DOHH2 (cell line): ENCODE measurements around the gene FAM229A.

ENCODE experiments used
- H3F3A ChIP-seq: fragments of 200-600 bp; sonication (generic), shearing (Covaris generic); 2 replicates; pipeline ENCODE4 v1.6.0; 2016; ENCODE audit warnings: antibody characterized with exemption, mild to moderate bottlenecking; ENCODE audit not compliant: control insufficient read depth, insufficient read depth
- H3K27ac ChIP-seq: fragments of 200-600 bp; sonication (generic); 2 replicates; pipeline ENCODE4 v1.5.1; 2014; ENCODE audit warnings: low read depth, mild to moderate bottlenecking, low read length, moderate library complexity
- H3K27me3 ChIP-seq: fragments of 200-600 bp; sonication (generic); 2 replicates; pipeline ENCODE4 v1.6.1; 2014; ENCODE audit warnings: mild to moderate bottlenecking, low read length, mixed read lengths; ENCODE audit not compliant: control insufficient read depth
- H3K36me3 ChIP-seq: fragments of 200-600 bp; sonication (generic); 2 replicates; pipeline ENCODE4 v1.6.1; 2014; ENCODE audit warnings: mild to moderate bottlenecking, low read length, moderate library complexity, mixed read lengths; ENCODE audit not compliant: control insufficient read depth
- H3K4me1 ChIP-seq: fragments of 200-600 bp; sonication (generic); 2 replicates; pipeline ENCODE4 v1.6.1; 2014; ENCODE audit warnings: mild to moderate bottlenecking, low read length, mixed read lengths; ENCODE audit not compliant: control insufficient read depth
- H3K4me2 ChIP-seq: fragments of 200-600 bp; sonication (generic); 2 replicates; pipeline ENCODE4 v1.6.0; 2014; ENCODE audit warnings: mild to moderate bottlenecking, low read length, moderate library complexity
- H3K4me3 ChIP-seq: fragments of 200-600 bp; sonication (generic); 2 replicates; pipeline ENCODE4 v1.5.1; 2014; ENCODE audit warnings: mild to moderate bottlenecking, low read length, mixed read lengths
- H3K79me2 ChIP-seq: fragments of 200-600 bp; sonication (generic); 2 replicates; pipeline ENCODE4 v1.6.1; 2014; ENCODE audit warnings: mild to moderate bottlenecking, low read length, mixed read lengths; ENCODE audit not compliant: control insufficient read depth
- H3K9me2 ChIP-seq: fragments of 200-600 bp; sonication (generic); replicated peaks from 2 replicates; pipeline ENCODE4 v1.6.1; 2014; ENCODE audit warnings: mild to moderate bottlenecking, low read length, mixed read lengths; ENCODE audit not compliant: control insufficient read depth
- H3K9me3 ChIP-seq: fragments of 200-600 bp; sonication (generic); 2 replicates; pipeline ENCODE4 v1.6.1; 2014; ENCODE audit warnings: antibody characterized with exemption, low read length, mixed read lengths; ENCODE audit not compliant: control insufficient read depth, insufficient read depth
- H4K20me1 ChIP-seq: fragments of 200-600 bp; sonication (generic); 2 replicates; pipeline ENCODE4 v1.6.0; 2014; ENCODE audit warnings: low read depth, mild to moderate bottlenecking, antibody characterized with exemption, low read length, moderate library complexity; ENCODE audit not compliant: control insufficient read depth, insufficient read depth
- EZH2phosphoT487 ChIP-seq: fragments of 200-600 bp; sonication (generic); IDR thresholded peaks from 2 replicates; pipeline ENCODE4 v1.6.1; 2017; ENCODE audit warnings: borderline replicate concordance, mild to moderate bottlenecking, antibody characterized with exemption, low read length, moderate library complexity, mixed read lengths
- TF ChIP-seq, protein P1 (sequence below): fragments of 200-600 bp; sonication (generic); IDR thresholded peaks from one replicate; pipeline ENCODE4 v1.5.1; 2014; ENCODE audit warnings: antibody characterized with exemption, mild to moderate bottlenecking, low read depth, low read length; ENCODE audit not compliant: poor library complexity, severe bottlenecking

Gene FAM229A

DNA sequence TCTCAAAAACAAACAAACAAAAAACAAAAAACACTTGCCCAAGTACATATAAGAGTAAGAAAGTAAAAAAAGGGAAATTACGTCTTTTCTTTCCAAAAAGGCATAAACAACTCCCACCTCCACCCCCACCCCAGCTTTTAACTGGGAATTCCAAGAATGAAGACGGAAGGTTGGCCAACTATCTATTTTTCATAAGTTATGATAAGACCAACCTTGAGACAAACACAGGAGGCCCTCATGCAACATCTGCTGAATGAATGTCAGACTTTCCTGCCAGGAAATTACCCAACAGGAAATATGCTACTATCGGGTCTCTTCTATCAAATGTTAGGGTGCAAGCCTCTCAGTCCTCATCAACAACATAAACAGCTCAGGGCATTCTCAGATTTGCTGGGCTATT, 30.0 kb upstream of the FAM229A start:
- no peaks in the 10 kb centered on the region for H3F3A ChIP-seq
- H3K4me1 ChIP-seq = peaks cover 16% of the 10 kb centered on the region
- H3K4me3 ChIP-seq = no peak overlapping the region
- H3K27ac ChIP-seq = no peak overlapping the region
- peaks cover 21% of the 10 kb centered on the region for H3K79me2 ChIP-seq
- no peaks in the 10 kb centered on the region for H3K9me2 ChIP-seq
- H3K27me3 ChIP-seq = no peaks in the 10 kb centered on the region
- peaks cover 20% of the 10 kb centered on the region for H3K36me3 ChIP-seq
- no peaks in the 10 kb centered on the region for H3K9me3 ChIP-seq
- H4K20me1 ChIP-seq = no peaks in the 10 kb centered on the region
- TF ChIP-seq, protein P1, sequence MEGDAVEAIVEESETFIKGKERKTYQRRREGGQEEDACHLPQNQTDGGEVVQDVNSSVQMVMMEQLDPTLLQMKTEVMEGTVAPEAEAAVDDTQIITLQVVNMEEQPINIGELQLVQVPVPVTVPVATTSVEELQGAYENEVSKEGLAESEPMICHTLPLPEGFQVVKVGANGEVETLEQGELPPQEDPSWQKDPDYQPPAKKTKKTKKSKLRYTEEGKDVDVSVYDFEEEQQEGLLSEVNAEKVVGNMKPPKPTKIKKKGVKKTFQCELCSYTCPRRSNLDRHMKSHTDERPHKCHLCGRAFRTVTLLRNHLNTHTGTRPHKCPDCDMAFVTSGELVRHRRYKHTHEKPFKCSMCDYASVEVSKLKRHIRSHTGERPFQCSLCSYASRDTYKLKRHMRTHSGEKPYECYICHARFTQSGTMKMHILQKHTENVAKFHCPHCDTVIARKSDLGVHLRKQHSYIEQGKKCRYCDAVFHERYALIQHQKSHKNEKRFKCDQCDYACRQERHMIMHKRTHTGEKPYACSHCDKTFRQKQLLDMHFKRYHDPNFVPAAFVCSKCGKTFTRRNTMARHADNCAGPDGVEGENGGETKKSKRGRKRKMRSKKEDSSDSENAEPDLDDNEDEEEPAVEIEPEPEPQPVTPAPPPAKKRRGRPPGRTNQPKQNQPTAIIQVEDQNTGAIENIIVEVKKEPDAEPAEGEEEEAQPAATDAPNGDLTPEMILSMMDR = no peak
- no peak for TF ChIP-seq EZH2phosphoT487
- H3K4me2 ChIP-seq = no peak overlapping the region

DNA sequence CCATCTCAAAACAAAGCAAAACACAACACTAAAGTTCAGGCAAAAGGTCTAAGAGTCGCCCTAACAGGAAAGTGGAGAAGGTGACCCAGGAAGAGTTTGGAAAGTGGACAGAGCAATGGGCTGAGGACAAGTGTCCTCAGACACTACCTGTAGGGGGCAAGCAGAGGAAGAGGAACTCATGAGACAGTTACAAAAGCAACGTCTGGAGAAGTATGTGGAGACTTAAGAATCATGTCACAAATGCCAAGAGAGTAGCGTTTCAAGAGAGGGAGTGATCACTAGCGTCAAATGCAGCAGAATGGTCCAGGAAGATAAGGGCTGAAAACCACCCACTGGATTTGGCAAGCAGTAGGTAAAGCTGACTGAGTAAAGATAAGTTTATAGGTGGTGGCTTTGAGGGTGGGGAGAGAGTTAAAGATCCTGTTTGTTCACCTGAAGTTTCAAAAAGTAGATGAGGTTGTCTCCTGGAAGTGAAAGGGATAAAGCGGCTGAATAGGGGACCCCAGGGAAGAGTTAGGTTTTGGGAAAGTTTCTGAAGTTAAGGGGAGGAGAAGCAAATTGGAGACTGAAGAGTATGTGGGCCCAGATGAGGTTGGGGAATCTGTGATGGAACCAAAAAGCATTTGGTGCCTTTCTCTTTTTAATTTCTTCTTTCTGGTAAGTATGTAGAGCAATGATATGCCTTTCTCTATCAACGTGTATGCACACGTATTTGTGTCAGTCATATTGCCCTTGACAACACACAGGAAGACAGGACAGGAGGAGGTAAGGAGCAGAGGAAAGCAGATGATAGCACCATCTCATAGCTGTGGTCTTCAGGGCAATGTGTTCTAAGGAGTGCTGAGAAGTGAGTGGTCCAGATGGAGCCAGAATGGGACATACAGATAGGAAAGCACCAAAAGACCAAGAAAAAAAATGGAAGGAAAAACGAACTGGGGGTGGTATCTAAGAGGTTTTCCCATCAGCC, 28.9 kb upstream of the FAM229A start:
- Histone ChIP-seq H3K4me3 (no peak overlapping the region), H3K27me3 (no peaks in the 10 kb centered on the region), H3K9me3 (no peaks in the 10 kb centered on the region), H4K20me1 (no peaks in the 10 kb centered on the region), H3F3A (no peaks in the 10 kb centered on the region), H3K27ac (no peak overlapping the region), H3K4me1 (peaks cover 16% of the 10 kb centered on the region), H3K9me2 (no peaks in the 10 kb centered on the region), H3K79me2 (peaks cover 21% of the 10 kb centered on the region), H3K4me2 (no peak overlapping the region), H3K36me3 (peaks cover 26% of the 10 kb centered on the region)
- TF ChIP-seq, protein P1 = no peak
- TF ChIP-seq EZH2phosphoT487 = no peak

DNA sequence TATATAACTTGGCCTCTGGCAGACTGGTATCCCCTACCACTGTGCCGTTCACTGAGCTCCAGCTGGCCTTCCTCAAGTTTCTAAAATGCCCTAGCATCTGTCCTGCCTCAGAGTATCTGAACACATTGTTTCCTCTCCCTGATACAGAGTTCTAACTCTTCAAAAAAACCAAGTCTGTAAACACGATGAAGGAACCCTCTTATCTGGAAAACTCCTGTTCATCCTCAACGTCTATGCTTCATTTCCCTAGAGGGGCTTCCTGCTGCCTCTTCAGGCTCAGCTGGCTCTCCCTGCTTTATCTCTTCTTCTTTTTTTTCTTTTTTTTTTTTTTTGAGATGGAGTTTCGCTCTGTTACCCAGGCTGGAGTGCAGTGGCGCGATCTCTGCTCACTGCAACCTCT, 26.4 kb upstream of the FAM229A start:
- Histone ChIP-seq H3K36me3 (peaks cover 42% of the 10 kb centered on the region), H3K9me3 (no peaks in the 10 kb centered on the region), H3K4me2 (no peak overlapping the region), H3K27me3 (no peaks in the 10 kb centered on the region), H3K4me3 (no peak overlapping the region), H3K27ac (no peak overlapping the region), H4K20me1 (no peaks in the 10 kb centered on the region), H3K9me2 (no peaks in the 10 kb centered on the region), H3F3A (no peaks in the 10 kb centered on the region), H3K79me2 (peaks cover 16% of the 10 kb centered on the region), H3K4me1 (peaks cover 9% of the 10 kb centered on the region)
- TF ChIP-seq, protein P1 = no peak
- TF ChIP-seq EZH2phosphoT487 = no peak
